IMR-90 (cell line): ENCODE measurements around the gene NALCN. TPM values are rescaled to one million over a fixed set of nuclear protein-coding genes. Genes with fewer than 3 reads are reported as not detected.

Source experiments
- ATAC-seq: fragments of 200-7000 bp; cut with Tn5 transposase; 2 replicates; pipeline ENCODE4 v1.9.1; 2020; ENCODE audit warnings: low read depth, mild to moderate bottlenecking, moderate library complexity
- BruUV-seq: library from RNA; stranded (reverse); fragments of 400-500 nt; replicated peaks from 2 replicates; lab custom pipeline; 2021; lab: Mats Ljungman, UMichigan
- CTCF ChIA-PET: fragments of 300-600 bp; formaldehyde crosslinking; extraction: SDS; loops from one replicate; lab custom pipeline; 2021; ENCODE audit warnings: antibody characterized with exemption; lab: Yijun Ruan, JAX
- POLR2A ChIA-PET: fragments of 300-600 bp; sonication (Branson Sonifier 250); formaldehyde crosslinking; loops from one replicate; lab custom pipeline; 2022; ENCODE audit warnings: antibody characterized with exemption; ENCODE audit not compliant: unreplicated experiment; lab: Charles Lee
- DNase-seq: peaks from one replicate; pipeline ENCODE4 v3.0.0; 2013
- H2AFZ ChIP-seq: replicated peaks from 2 replicates; pipeline ENCODE3; 2013; ENCODE audit warnings: low read length, mild to moderate bottlenecking; ENCODE audit not compliant: poor library complexity
- H2AK5ac ChIP-seq: 2 replicates; pipeline ENCODE4 v1.6.1; 2013; ENCODE audit warnings: low read depth, low read length, inconsistent platforms
- H2AK9ac ChIP-seq: replicated peaks from 2 replicates; pipeline ENCODE3; 2013; ENCODE audit warnings: mild to moderate bottlenecking, low read depth, low read length, moderate library complexity; ENCODE audit not compliant: poor library complexity
- H2BK120ac ChIP-seq: 2 replicates; pipeline ENCODE4 v1.6.1; 2013; ENCODE audit warnings: low read depth, low read length, inconsistent platforms
- H2BK15ac ChIP-seq: 3 replicates; pipeline ENCODE4 v1.6.1; 2013; ENCODE audit warnings: low read depth, low read length, inconsistent platforms
- H2BK20ac ChIP-seq: 2 replicates; pipeline ENCODE4 v1.6.1; 2013; ENCODE audit warnings: low read depth, mild to moderate bottlenecking, inconsistent platforms, low read length, moderate library complexity
- H2BK5ac ChIP-seq: 2 replicates; pipeline ENCODE4 v1.6.1; 2013; ENCODE audit warnings: mild to moderate bottlenecking, low read depth, low read length, inconsistent platforms; ENCODE audit not compliant: poor library complexity, severe bottlenecking
- H3K14ac ChIP-seq: replicated peaks from 2 replicates; pipeline ENCODE4 v1.6.1; 2013; ENCODE audit warnings: low read depth, low read length, inconsistent platforms
- H3K18ac ChIP-seq: 2 replicates; pipeline ENCODE4 v1.6.1; 2013; ENCODE audit warnings: low read depth, low read length, control low read depth
- H3K23ac ChIP-seq: 2 replicates; pipeline ENCODE4 v1.6.1; 2013; ENCODE audit warnings: low read depth, low read length, inconsistent platforms
- H3K27ac ChIP-seq: 2 replicates; pipeline ENCODE4 v1.5.1; 2013; ENCODE audit warnings: mild to moderate bottlenecking, control low read depth, low read length; ENCODE audit not compliant: insufficient read depth
- H3K27me3 ChIP-seq: 2 replicates; pipeline ENCODE4 v1.6.1; 2013; ENCODE audit warnings: low read length; ENCODE audit not compliant: control insufficient read depth, insufficient read depth
- H3K36me3 ChIP-seq: 2 replicates; pipeline ENCODE4 v1.6.1; 2013; ENCODE audit warnings: low read length, mixed read lengths; ENCODE audit not compliant: control insufficient read depth, insufficient read depth
- H3K4ac ChIP-seq: 2 replicates; pipeline ENCODE4 v1.6.1; 2013; ENCODE audit warnings: low read depth, low read length, inconsistent platforms
- H3K4me1 ChIP-seq: 2 replicates; pipeline ENCODE4 v1.6.1; 2013; ENCODE audit warnings: low read length, mixed read lengths; ENCODE audit not compliant: control insufficient read depth, insufficient read depth
- H3K4me2 ChIP-seq: 2 replicates; pipeline ENCODE4 v1.6.1; 2013; ENCODE audit warnings: low read depth, mild to moderate bottlenecking, control low read depth, low read length, moderate library complexity
- H3K4me3 ChIP-seq: 2 replicates; pipeline ENCODE4 v1.5.1; 2013; ENCODE audit warnings: low read depth, mild to moderate bottlenecking, control low read depth, low read length, moderate library complexity; ENCODE audit not compliant: insufficient read depth
- H3K56ac ChIP-seq: 2 replicates; pipeline ENCODE4 v1.6.1; 2013; ENCODE audit warnings: low read length, inconsistent platforms; ENCODE audit not compliant: insufficient read depth; ENCODE audit errors: extremely low read depth
- H3K79me1 ChIP-seq, 2 experiments: 2 replicates each; pipeline ENCODE4 v1.6.1; 2013; ENCODE audit warnings: low read length in 2 of 2, inconsistent platforms in 1 of 2, low read depth in 1 of 2
- H3K9ac ChIP-seq: 2 replicates; pipeline ENCODE4 v1.6.1; 2013; ENCODE audit warnings: low read depth, low read length, control low read depth
- H3K9me1 ChIP-seq: 2 replicates; pipeline ENCODE4 v1.6.1; 2013; ENCODE audit warnings: low read length, inconsistent platforms; ENCODE audit not compliant: insufficient read depth
- H3K9me3 ChIP-seq: 2 replicates; pipeline ENCODE4 v1.6.1; 2013; ENCODE audit warnings: low read length; ENCODE audit not compliant: control insufficient read depth, insufficient read depth
- H4K20me1 ChIP-seq: 2 replicates; pipeline ENCODE4 v1.6.1; 2013; ENCODE audit warnings: low read length, inconsistent platforms; ENCODE audit not compliant: insufficient read depth
- H4K5ac ChIP-seq: 2 replicates; pipeline ENCODE4 v1.6.1; 2013; ENCODE audit warnings: mild to moderate bottlenecking, low read depth, low read length, control low read depth
- H4K8ac ChIP-seq, 2 experiments: 2 replicates each; pipeline ENCODE4 v1.6.1; 2013; ENCODE audit warnings: low read depth in 2 of 2, low read length in 2 of 2, control low read depth in 1 of 2, inconsistent platforms in 1 of 2
- H4K91ac ChIP-seq: 2 replicates; pipeline ENCODE4 v1.6.1; 2013; ENCODE audit warnings: low read depth, low read length, inconsistent platforms; ENCODE audit not compliant: insufficient read depth
- MAFK ChIP-seq: IDR thresholded peaks from 2 replicates; pipeline ENCODE4 v1.6.1; 2012; ENCODE audit warnings: low read depth, low read length, improper control_type of control experiment
- POLR2A ChIP-seq: IDR thresholded peaks from 2 replicates; pipeline ENCODE4 v1.6.1; 2012; ENCODE audit warnings: mild to moderate bottlenecking, low read depth, low read length
- WGBS, 2 experiments: methylation state at CpG; one replicate each; pipeline versions ENCODE4 v1.1.5 to v1.1.7; 2013; ENCODE audit warnings: missing lambda C conversion rate in 2 of 2; ENCODE audit not compliant: insufficient read length in 1 of 2; ENCODE audit errors: extremely low coverage in 2 of 2; 5-methylcytosine and 5-hydroxymethylcytosine counted together
- dilution Hi-C: fragments of 300-500 bp; cut with HindIII; formaldehyde crosslinking; loops from one replicate; pipeline ENCODE4 v1.14.3; 2018; ENCODE audit warnings: low sequenced_read_pairs; ENCODE audit not compliant: unreplicated experiment
- in situ Hi-C: fragments of 300-500 bp; cut with MboI; formaldehyde crosslinking; loops from 3 replicates; pipeline ENCODE4 v1.14.3; 2019; ENCODE audit warnings: low sequenced_read_pairs, inconsistent platforms, mixed read lengths
- intact Hi-C: fragments of 100-400 bp; cut with micrococcal nuclease; formaldehyde crosslinking; loops from 2 replicates; pipeline ENCODE4 v1.10.0; 2022
- polyA plus RNA-seq, 3 experiments: library from polyadenylated mRNA; depleted of rRNA; stranded (reverse); fragments of >200 nt; gene quantifications; 2 replicates each; pipeline ENCODE4 v1.2.3, GENCODE V29; 2012; ENCODE audit warnings: low replicate concordance in 1 of 3
- total RNA-seq: library from RNA; depleted of rRNA; stranded (reverse); fragments of >200 nt; gene quantifications from 2 replicates; pipeline ENCODE4 v1.2.3, GENCODE V29; 2012

Gene NALCN
- total and polyA plus RNA-seq, 2 of the 4 experiments (the other 2 are of a cell fraction) = 2.9 to 4.8 TPM

DNA sequence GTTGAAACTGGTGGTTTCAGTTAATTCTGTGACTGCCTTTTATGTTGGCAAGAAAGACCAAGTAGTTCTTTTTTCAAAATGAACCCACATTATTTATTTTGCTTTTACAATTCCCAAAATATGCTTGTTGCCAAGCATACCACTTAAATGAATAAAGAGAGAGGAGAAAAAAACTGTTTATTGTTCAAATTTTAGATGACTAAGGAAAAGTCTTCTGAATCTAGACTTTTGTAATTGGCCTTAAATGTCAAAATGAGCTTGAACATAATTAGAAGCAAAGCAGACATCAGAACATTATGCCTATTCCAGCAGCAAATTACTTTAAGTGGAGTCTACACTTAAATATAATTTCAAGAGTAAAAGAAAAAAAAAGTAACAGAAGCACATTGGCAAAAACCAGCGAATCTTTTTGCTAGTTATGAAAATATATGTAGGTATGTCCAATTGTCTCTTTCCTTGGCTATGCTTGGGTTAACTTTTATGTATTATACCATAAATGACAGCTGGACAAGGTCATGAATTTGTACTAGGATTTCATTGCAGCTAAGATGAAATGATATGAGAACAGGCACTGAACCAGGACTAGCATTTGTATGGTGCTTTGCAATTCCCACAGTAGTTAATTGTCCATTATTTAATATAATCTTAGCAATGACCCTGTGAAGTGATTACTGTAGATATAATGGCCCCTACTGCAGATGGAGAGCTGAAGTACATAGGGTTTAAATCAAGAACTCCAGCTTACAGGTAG, 211.9 kb downstream of the NALCN start:
- H3K27me3 ChIP-seq = no peaks in the 10 kb centered on the region
- H3K27ac ChIP-seq = no peak overlapping the region
- H2BK120ac ChIP-seq = no peak overlapping the region
- dilution Hi-C loops = no loop called here
- no peak overlapping the region for H2AFZ ChIP-seq
- ATAC-seq = peak; percentile 49; the same call in 1 of the 2 replicates
- no peaks in the 10 kb centered on the region for H3K36me3 ChIP-seq
- H2AK9ac ChIP-seq = no peak overlapping the region
- H3K9me1 ChIP-seq = no peaks in the 10 kb centered on the region
- H3K79me1 ChIP-seq = no peaks in the 10 kb centered on the region
- H4K20me1 ChIP-seq = no peaks in the 10 kb centered on the region
- no peak overlapping the region for H4K91ac ChIP-seq
- no peak overlapping the region for H3K14ac ChIP-seq
- in situ Hi-C loops = no loop called here
- no TSS peak for BruUV-seq
- no peak overlapping the region for H2BK20ac ChIP-seq
- DNase-seq = peak; percentile 33
- 0 out of 2 replicates have a peak, but pooled peaks cover 2% of the 10 kb centered on the region for H3K4me1 ChIP-seq
- no peak overlapping the region for H3K56ac ChIP-seq
- intact Hi-C loops = no loop called here
- H3K4ac ChIP-seq = no peak overlapping the region
- H3K23ac ChIP-seq = 0 out of 2 replicates have a peak overlapping the region, but pooled peaks have one; percentile 12
- no peak overlapping the region for H4K5ac ChIP-seq
- TF ChIP-seq MAFK (peak; percentile 46), POLR2A (no peak)
- H2AK5ac ChIP-seq = no peak overlapping the region
- no peak overlapping the region for H3K18ac ChIP-seq
- WGBS, 2 experiments = no CpG with 5 or more reads among the region's 1 CpG
- CTCF ChIA-PET = no interaction called here
- H2BK15ac ChIP-seq = no peak overlapping the region
- no peak overlapping the region for H4K8ac ChIP-seq
- H3K9me3 ChIP-seq = no peaks in the 10 kb centered on the region
- H3K4me3 ChIP-seq = no peak overlapping the region
- peak overlapping the region; percentile 45; the same call in 1 of the 2 replicates for H3K4me2 ChIP-seq
- no peak overlapping the region for H2BK5ac ChIP-seq
- POLR2A ChIA-PET = no interaction called here
- no peak overlapping the region for H3K9ac ChIP-seq
